Activated T-helper 1 cell treated with anti-CD3 and anti-CD28 coated beads, Interleukin-12 subunit alpha, Interleukin-12 subunit beta, Interleukin-2, Interleukin-4 antibody, amounts not matched to agents 30 ng/mL and 10 ng/mL and 1 ng/mL, durations not matched to agents 14 hours and 24 hours and 36 hours (primary cell): ENCODE measurements around the gene PIK3C2A. TPM values are rescaled to one million over a fixed set of nuclear protein-coding genes. Genes with fewer than 3 reads are reported as not detected.
"Not testable (repeated sequence)": the region's sequence is repeated elsewhere in the genome, so short reads cannot be mapped to it uniquely, and the experiment has no call there.

Source experiments
- DNase-seq: peaks from one replicate; pipeline ENCODE4 v3.0.0; 2021; ENCODE audit warnings: low spot score
- H3K27ac Mint-ChIP-seq: one replicate; pipeline ENCODE4 v1.8.0; 2021; ENCODE audit warnings: mild to moderate bottlenecking, mixed read lengths
- H3K27me3 Mint-ChIP-seq: one replicate; pipeline ENCODE4 v1.8.0; 2022; ENCODE audit warnings: mild to moderate bottlenecking, moderate library complexity, mixed read lengths; ENCODE audit not compliant: insufficient read depth
- H3K36me3 Mint-ChIP-seq: one replicate; pipeline ENCODE4 v1.8.0; 2021; ENCODE audit warnings: low read depth, mixed read lengths
- H3K4me1 Mint-ChIP-seq: one replicate; pipeline ENCODE4 v1.8.0; 2021; ENCODE audit warnings: low read depth, mixed read lengths
- H3K4me3 Mint-ChIP-seq: one replicate; pipeline ENCODE4 v1.8.0; 2021; ENCODE audit warnings: mild to moderate bottlenecking, moderate library complexity, mixed read lengths
- H3K9me3 Mint-ChIP-seq: one replicate; pipeline ENCODE4 v1.8.0; 2021; ENCODE audit warnings: mixed read lengths
- intact Hi-C: fragments of 100-400 bp; cut with micrococcal nuclease; formaldehyde crosslinking; loops from one replicate; pipeline ENCODE4 v1.15.1; 2024
- total RNA-seq: library from RNA; stranded (reverse); gene quantifications from 2 replicates; pipeline ENCODE4 v1.2.3, GENCODE V29; 2022

Gene PIK3C2A
- 31.7 and 31.8 TPM in 2 replicates for total RNA-seq

- intact Hi-C loops: loop anchor here (1.0 to 10.0 kb wide), 11 partner anchors 23 to 807 kb away; partner anchors contain the start of genes C11orf58, RPS13 and SERGEF
- H3K27me3 Mint-ChIP-seq: no peaks in the 10 kb centered on the region
Measured at GRCh38 chr11:17207317-17208256, at the start of gene PIK3C2A. PIK3C2A (minus strand) TSS chr11:17207986; CDS start chr11:17169741, 38,245 bp downstream.

GRCh38 chr11:17257196-17257595 lies 49.4 kb upstream of the PIK3C2A start:
- H3K4me3 Mint-ChIP-seq: no peak overlapping the region
- no peaks in the 10 kb centered on the region for H3K9me3 Mint-ChIP-seq
- H3K27me3 Mint-ChIP-seq: peaks cover 27% of the 10 kb centered on the region
- H3K36me3 Mint-ChIP-seq: no peaks in the 10 kb centered on the region
- intact Hi-C loops: no loop called here
- peaks cover 20% of the 10 kb centered on the region for H3K4me1 Mint-ChIP-seq
- no peak for DNase-seq
- no peak overlapping the region for H3K27ac Mint-ChIP-seq

More at GRCh38 chr11:17207317-17208256, at the start of gene PIK3C2A:
- Mint-ChIP-seq H3K27ac (peak within 1 kb of the TSS; percentile 94), H3K9me3 (no peaks in the 10 kb centered on the region), H3K4me3 (peak within 1 kb of the TSS; percentile 98), H3K4me1 (peaks cover 35% of the 10 kb centered on the region), H3K36me3 (peaks cover 12% of the 10 kb centered on the region)
- peak; percentile 93 for DNase-seq

- H3K4me3 Mint-ChIP-seq: no peak overlapping the region
- intact Hi-C loops: no loop called here
- peaks cover 20% of the 10 kb centered on the region for H3K4me1 Mint-ChIP-seq
- H3K27me3 Mint-ChIP-seq: peaks cover 31% of the 10 kb centered on the region
- no peaks in the 10 kb centered on the region for H3K36me3 Mint-ChIP-seq
- no peak overlapping the region for H3K27ac Mint-ChIP-seq
- H3K9me3 Mint-ChIP-seq: no peaks in the 10 kb centered on the region
- DNase-seq: no peak
Measured at GRCh38 chr11:17256512-17256911, 48.7 kb upstream of the PIK3C2A start.

- peaks cover 10% of the 10 kb centered on the region for H3K4me1 Mint-ChIP-seq
- peaks cover 41% of the 10 kb centered on the region for H3K27me3 Mint-ChIP-seq
- H3K4me3 Mint-ChIP-seq: no peak overlapping the region
- intact Hi-C loops: no loop called here
- no peaks in the 10 kb centered on the region for H3K9me3 Mint-ChIP-seq
- no peak overlapping the region for H3K27ac Mint-ChIP-seq
- no peak for DNase-seq
- H3K36me3 Mint-ChIP-seq: no peaks in the 10 kb centered on the region
Measured at GRCh38 chr11:17252704-17253103, 44.9 kb upstream of the PIK3C2A start.

GRCh38 chr11:17250561-17251350 lies 43.0 kb upstream of the PIK3C2A start:
- Mint-ChIP-seq H3K9me3 (no peaks in the 10 kb centered on the region), H3K27ac (no peak overlapping the region)
- intact Hi-C loops: no loop called here

GRCh38 chr11:17244046-17244445 lies 36.3 kb upstream of the PIK3C2A start:
- DNase-seq: no peak
- H3K9me3 Mint-ChIP-seq: no peaks in the 10 kb centered on the region
- intact Hi-C loops: loop anchor here (1.0 kb wide), 2 partner anchors 13 to 54 kb away; no protein-coding TSS in a partner anchor
- H3K4me3 Mint-ChIP-seq: no peak overlapping the region
- H3K4me1 Mint-ChIP-seq: peaks cover 4% of the 10 kb centered on the region
- no peak overlapping the region for H3K27ac Mint-ChIP-seq
- no peaks in the 10 kb centered on the region for H3K36me3 Mint-ChIP-seq
- peaks cover 49% of the 10 kb centered on the region for H3K27me3 Mint-ChIP-seq

More at GRCh38 chr11:17250561-17251350, 43.0 kb upstream of the PIK3C2A start:
- peaks cover 47% of the 10 kb centered on the region for H3K27me3 Mint-ChIP-seq
- no peak for DNase-seq
- H3K36me3 Mint-ChIP-seq: no peaks in the 10 kb centered on the region
- H3K4me1 Mint-ChIP-seq: no peaks in the 10 kb centered on the region
- no peak overlapping the region for H3K4me3 Mint-ChIP-seq

GRCh38 chr11:17242954-17243353 lies 35.2 kb upstream of the PIK3C2A start:
- H3K27ac Mint-ChIP-seq, H3K36me3 Mint-ChIP-seq, intact Hi-C loops, H3K9me3 Mint-ChIP-seq, DNase-seq, H3K4me1 Mint-ChIP-seq, H3K4me3 Mint-ChIP-seq: not testable (repeated sequence)
- H3K27me3 Mint-ChIP-seq: peaks cover 50% of the 10 kb centered on the region

GRCh38 chr11:17240780-17241179 lies 33.0 kb upstream of the PIK3C2A start:
- Mint-ChIP-seq H3K27me3 (peaks cover 50% of the 10 kb centered on the region), H3K4me3 (no peak overlapping the region), H3K4me1 (peaks cover 4% of the 10 kb centered on the region), H3K36me3 (no peaks in the 10 kb centered on the region), H3K27ac (no peak overlapping the region), H3K9me3 (no peaks in the 10 kb centered on the region)
- no peak for DNase-seq
- intact Hi-C loops: no loop called here

GRCh38 chr11:17239927-17240326 lies 32.1 kb upstream of the PIK3C2A start:
- H3K9me3 Mint-ChIP-seq, H3K36me3 Mint-ChIP-seq, intact Hi-C loops, H3K27ac Mint-ChIP-seq, H3K4me3 Mint-ChIP-seq, DNase-seq, H3K4me1 Mint-ChIP-seq: not testable (repeated sequence)
- peaks cover 51% of the 10 kb centered on the region for H3K27me3 Mint-ChIP-seq

GRCh38 chr11:17238377-17238776 lies 30.6 kb upstream of the PIK3C2A start:
- Mint-ChIP-seq H3K4me1 (no peaks in the 10 kb centered on the region), H3K27ac (no peak overlapping the region), H3K36me3 (no peaks in the 10 kb centered on the region), H3K4me3 (no peak overlapping the region), H3K9me3 (no peaks in the 10 kb centered on the region), H3K27me3 (peaks cover 55% of the 10 kb centered on the region)
- intact Hi-C loops: no loop called here
- no peak for DNase-seq

- H3K9me3 Mint-ChIP-seq: no peaks in the 10 kb centered on the region
- H3K36me3 Mint-ChIP-seq: no peaks in the 10 kb centered on the region
- peaks cover 20% of the 10 kb centered on the region for H3K4me1 Mint-ChIP-seq
- DNase-seq: no peak
- no peak overlapping the region for H3K27ac Mint-ChIP-seq
- intact Hi-C loops: no loop called here
- no peak overlapping the region for H3K4me3 Mint-ChIP-seq
- peaks cover 48% of the 10 kb centered on the region for H3K27me3 Mint-ChIP-seq
Measured at GRCh38 chr11:17233101-17233500, 25.3 kb upstream of the PIK3C2A start.

GRCh38 chr11:17230867-17231851 lies 23.4 kb upstream of the PIK3C2A start:
- Mint-ChIP-seq H3K4me3 (no peak overlapping the region), H3K27ac (peak overlapping the region; percentile 77), H3K9me3 (no peaks in the 10 kb centered on the region)

More at GRCh38 chr11:17230867-17231851, 23.4 kb upstream of the PIK3C2A start:
- DNase-seq: peak; percentile 44
- intact Hi-C loops: loop anchor here (1.0 kb wide), 10 partner anchors 13 to 297 kb away; partner anchors contain the start of gene RPS13
- peaks cover 20% of the 10 kb centered on the region for H3K4me1 Mint-ChIP-seq
- no peaks in the 10 kb centered on the region for H3K36me3 Mint-ChIP-seq
- peaks cover 36% of the 10 kb centered on the region for H3K27me3 Mint-ChIP-seq
